ENCODE results near the gene PARP6. TPM values are rescaled to one million over a fixed set of nuclear protein-coding genes. Genes with fewer than 3 reads are reported as not detected.
"Not testable (repeated sequence)": the region's sequence is repeated elsewhere in the genome, so short reads cannot be mapped to it uniquely, and the experiment has no call there.

PARP6 gene
- total and polyA plus RNA-seq, 7 experiments from 2014 or later = 19.7 to 129 (median 124) TPM

GRCh38 chr15:72281713-72282112 is 9.4 kb upstream of the PARP6 start:
- Histone ChIP-seq H3K27ac (ENCODE audit: low read depth, low read length) (no peak overlapping the region), H3K9me3 (ENCODE audit: control insufficient read depth in 2 of 3, low read length in 3 of 3) (no peaks in the 10 kb centered on the region), H3K4me1 (ENCODE audit: control insufficient read depth in 2 of 2, insufficient read depth in 2 of 2, low read length in 2 of 2) (no peaks in the 10 kb centered on the region), H3K36me3 (ENCODE audit: control insufficient read depth in 2 of 3, insufficient read depth in 3 of 3, low read length in 3 of 3) (no peaks in the 10 kb centered on the region), H3K4me3 (ENCODE audit: low read length) (no peak overlapping the region), H3K27me3 (ENCODE audit: control insufficient read depth in 2 of 2, insufficient read depth in 2 of 2, low read length in 2 of 2) (no peaks in the 10 kb centered on the region)
- ATAC-seq (no peak), DNase-seq (no peak)
- no peaks in the 10 kb centered on the region for H3K4me1 Mint-ChIP-seq
- peaks cover 0 to 9% (median 0%) of the 10 kb centered on the region in 5 donors for H3K27me3 Mint-ChIP-seq
- H3K9me3 Mint-ChIP-seq = no peaks in the 10 kb centered on the region
- ChIA-PET POLR2A (no interaction called here), CTCF (no interaction called here)
- H3K4me3 Mint-ChIP-seq = no peak overlapping the region
- intact Hi-C loops (cut with micrococcal nuclease) = no loop called here
- H3K27ac Mint-ChIP-seq = no peak overlapping the region
- H3K36me3 Mint-ChIP-seq = peaks cover 0 to 5% (median 0%) of the 10 kb centered on the region in 5 donors

DNA sequence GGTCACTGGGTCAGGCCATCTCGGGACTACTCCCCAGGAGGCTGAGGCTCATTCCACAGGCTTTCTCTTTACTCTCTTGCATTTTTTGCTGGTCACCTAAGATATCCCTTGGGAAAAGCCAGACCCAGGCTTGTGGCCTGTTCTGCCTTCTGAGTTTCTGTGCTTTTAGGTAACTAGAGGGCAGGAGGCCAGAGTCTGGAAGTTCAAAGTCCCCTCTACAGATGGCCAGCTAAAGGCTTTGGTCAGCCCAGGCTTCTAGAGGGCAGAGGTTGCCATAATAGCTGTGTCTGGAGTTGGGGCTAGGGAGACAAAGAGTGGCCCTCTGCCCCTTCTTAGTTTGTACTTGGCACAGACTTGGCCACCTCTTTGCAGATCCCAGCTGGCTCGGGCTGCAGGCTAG is 8.4 kb upstream of the PARP6 start:
- H3K4me3 ChIP-seq (ENCODE audit: low read length) = no peak overlapping the region
- H3K27ac Mint-ChIP-seq = no peak overlapping the region
- no peaks in the 10 kb centered on the region for H3K27me3 ChIP-seq (ENCODE audit: control insufficient read depth in 2 of 2, insufficient read depth in 2 of 2, low read length in 2 of 2)
- H3K9me3 ChIP-seq (ENCODE audit: control insufficient read depth in 2 of 3, low read length in 3 of 3) = no peaks in the 10 kb centered on the region
- intact Hi-C loops (cut with micrococcal nuclease) = no loop called here
- CTCF ChIA-PET = interaction anchor here (1.1 kb wide), 1 partner anchor 32 kb away, joined by 3 read pairs; no protein-coding TSS in a partner anchor
- no peaks in the 10 kb centered on the region for H3K4me1 ChIP-seq (ENCODE audit: control insufficient read depth in 2 of 2, insufficient read depth in 2 of 2, low read length in 2 of 2)
- DNase-seq = no peak
- ATAC-seq = no peak
- H3K27ac ChIP-seq (ENCODE audit: low read depth, low read length) = no peak overlapping the region
- H3K4me3 Mint-ChIP-seq = no peak overlapping the region
- peaks cover 0 to under 1% (median 0%) of the 10 kb centered on the region in 7 donors for H3K4me1 Mint-ChIP-seq
- peaks cover 0 to 5% (median 0%) of the 10 kb centered on the region in 5 donors for H3K36me3 Mint-ChIP-seq
- H3K27me3 Mint-ChIP-seq = peaks cover 0 to 9% (median 0%) of the 10 kb centered on the region in 5 donors
- no peaks in the 10 kb centered on the region for H3K36me3 ChIP-seq (ENCODE audit: control insufficient read depth in 2 of 3, insufficient read depth in 3 of 3, low read length in 3 of 3)
- H3K9me3 Mint-ChIP-seq = no peaks in the 10 kb centered on the region
- POLR2A ChIA-PET = no interaction called here

- ATAC-seq = no peak
- H3K9me3 Mint-ChIP-seq = no peaks in the 10 kb centered on the region
Measured at GRCh38 chr15:72278737-72279136, 6.4 kb upstream of the PARP6 start.

DNA sequence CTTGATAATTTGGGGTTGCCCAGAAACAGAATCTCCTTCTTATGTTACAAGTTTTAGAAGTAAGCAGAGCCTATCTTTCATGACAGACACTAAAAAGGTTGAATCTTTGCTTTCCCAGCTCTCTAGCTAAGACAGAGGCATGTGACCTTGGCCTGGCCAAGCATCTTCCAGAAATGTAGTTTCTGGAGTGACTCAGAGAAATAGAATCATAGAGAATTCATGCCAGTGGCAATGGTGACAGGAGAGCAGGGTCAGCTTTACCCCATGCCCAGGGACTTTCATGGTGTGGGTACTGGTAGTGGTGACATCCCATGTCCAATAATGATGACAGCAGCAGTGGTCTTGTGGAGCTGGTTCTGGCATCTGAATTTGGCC is 4.0 kb upstream of the PARP6 start:
- H3K27me3 ChIP-seq (ENCODE audit: control insufficient read depth in 2 of 2, insufficient read depth in 2 of 2, low read length in 2 of 2) = no peaks in the 10 kb centered on the region
- intact Hi-C loops (cut with micrococcal nuclease) = no loop called here
- POLR2A ChIA-PET = interaction anchor here (1.0 kb wide), 1 partner anchor 50 kb away, joined by 3 read pairs; no protein-coding TSS in a partner anchor
- H3K4me3 Mint-ChIP-seq = no peak overlapping the region
- H3K4me1 ChIP-seq (ENCODE audit: control insufficient read depth in 2 of 2, insufficient read depth in 2 of 2, low read length in 2 of 2) = peaks cover 14 to 15% of the 10 kb centered on the region in 2 donors
- H3K9me3 Mint-ChIP-seq = no peaks in the 10 kb centered on the region
- H3K36me3 Mint-ChIP-seq = no peaks in the 10 kb centered on the region
- CTCF ChIA-PET = no interaction called here
- H3K36me3 ChIP-seq (ENCODE audit: control insufficient read depth in 2 of 3, insufficient read depth in 3 of 3, low read length in 3 of 3) = no peaks in the 10 kb centered on the region
- peak overlapping the region in 3 of 9 donors; percentile 35 to 75 (median 48) for H3K27ac Mint-ChIP-seq
- DNase-seq (no peak), ATAC-seq (no peak)
- no peak overlapping the region for H3K4me3 ChIP-seq (ENCODE audit: low read length)
- H3K27ac ChIP-seq (ENCODE audit: low read depth, low read length) = no peak overlapping the region
- no peaks in the 10 kb centered on the region for H3K9me3 ChIP-seq (ENCODE audit: control insufficient read depth in 2 of 3, low read length in 3 of 3)
- peaks cover 0 to 9% (median 0%) of the 10 kb centered on the region in 5 donors for H3K27me3 Mint-ChIP-seq
- H3K4me1 Mint-ChIP-seq = peaks cover 13 to 34% (median 23%) of the 10 kb centered on the region in 7 donors

More at GRCh38 chr15:72278737-72279136, 6.4 kb upstream of the PARP6 start:
- Mint-ChIP-seq H3K4me3 (no peak overlapping the region), H3K27me3 (peaks cover 0 to 9% (median 0%) of the 10 kb centered on the region in 5 donors), H3K27ac (no peak overlapping the region), H3K4me1 (peaks cover 2 to 16% (median 6%) of the 10 kb centered on the region in 7 donors), H3K36me3 (peaks cover 0 to 5% (median 0%) of the 10 kb centered on the region in 5 donors)
- H3K9me3 ChIP-seq (ENCODE audit: control insufficient read depth in 2 of 3, low read length in 3 of 3) = no peaks in the 10 kb centered on the region
- H3K27ac ChIP-seq (ENCODE audit: low read depth, low read length) = no peak overlapping the region
- no peaks in the 10 kb centered on the region for H3K27me3 ChIP-seq (ENCODE audit: control insufficient read depth in 2 of 2, insufficient read depth in 2 of 2, low read length in 2 of 2)
- no peaks in the 10 kb centered on the region for H3K36me3 ChIP-seq (ENCODE audit: control insufficient read depth in 2 of 3, insufficient read depth in 3 of 3, low read length in 3 of 3)
- DNase-seq = no peak
- POLR2A ChIA-PET = no interaction called here
- H3K4me1 ChIP-seq (ENCODE audit: control insufficient read depth in 2 of 2, insufficient read depth in 2 of 2, low read length in 2 of 2) = no peaks in the 10 kb centered on the region
- H3K4me3 ChIP-seq (ENCODE audit: low read length) = no peak overlapping the region
- CTCF ChIA-PET = interaction anchor here (0.9 kb wide), 1 partner anchor 9 kb away, joined by 3 read pairs; no protein-coding TSS in a partner anchor
- intact Hi-C loops (cut with micrococcal nuclease) = no loop called here

DNA sequence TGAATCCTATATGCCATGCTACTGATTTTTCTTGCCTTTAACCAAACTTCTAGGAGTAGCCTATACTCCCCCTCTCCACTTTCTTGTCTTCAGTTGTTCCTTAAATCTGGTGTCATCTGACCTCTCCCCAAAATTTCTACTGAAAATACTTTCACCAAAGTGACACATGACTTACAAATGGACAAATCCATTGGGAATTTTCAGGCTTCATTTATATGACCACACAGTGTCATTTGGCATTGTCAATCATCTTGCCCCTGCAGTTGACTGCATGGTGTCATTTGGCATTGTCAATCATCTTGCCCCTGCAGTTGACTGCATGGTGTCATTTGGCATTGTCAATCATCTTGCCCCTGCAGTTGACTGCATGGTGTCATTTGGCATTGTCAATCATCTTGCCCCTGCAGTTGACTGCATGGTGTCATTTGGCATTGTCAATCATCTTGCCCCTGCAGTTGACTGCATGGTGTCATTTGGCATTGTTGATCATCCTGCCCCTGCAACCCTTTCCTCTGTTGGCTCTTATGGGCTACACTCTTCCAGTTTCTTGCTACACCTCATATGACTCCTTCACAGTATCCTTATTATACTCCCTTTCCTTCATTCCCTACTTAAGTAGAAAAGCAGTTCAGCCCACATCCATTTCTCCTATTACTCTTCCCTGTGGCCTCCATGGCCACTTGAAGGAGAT is 3.4 kb upstream of the PARP6 start:
- H3K4me1 Mint-ChIP-seq = peaks cover 18 to 40% (median 29%) of the 10 kb centered on the region in 7 donors
- H3K27me3 Mint-ChIP-seq; DNase-seq; H3K4me3 ChIP-seq (ENCODE audit: low read length); intact Hi-C loops (cut with micrococcal nuclease); ATAC-seq; H3K9me3 Mint-ChIP-seq; H3K36me3 ChIP-seq (ENCODE audit: control insufficient read depth in 2 of 3, insufficient read depth in 3 of 3, low read length in 3 of 3); H3K4me3 Mint-ChIP-seq; H3K36me3 Mint-ChIP-seq; H3K27me3 ChIP-seq (ENCODE audit: control insufficient read depth in 2 of 2, insufficient read depth in 2 of 2, low read length in 2 of 2); H3K9me3 ChIP-seq (ENCODE audit: control insufficient read depth in 2 of 3, low read length in 3 of 3); H3K27ac ChIP-seq (ENCODE audit: low read depth, low read length): not testable (repeated sequence)
- H3K27ac Mint-ChIP-seq = peak overlapping the region in 5 of 9 donors; percentile 2 to 75 (median 35)
- POLR2A ChIA-PET = interaction anchor here (1.0 to 3.5 kb wide), 2 partner anchors 45 to 49 kb away, joined by 3 to 38 read pairs; partner anchors contain the start of gene PKM
- peaks cover 18 to 21% of the 10 kb centered on the region in 2 donors for H3K4me1 ChIP-seq (ENCODE audit: control insufficient read depth in 2 of 2, insufficient read depth in 2 of 2, low read length in 2 of 2)
- CTCF ChIA-PET = interaction anchor here (1.8 kb wide), 1 partner anchor 48 kb away, joined by 9 read pairs; no protein-coding TSS in a partner anchor

- no peak for DNase-seq
- no peak for ATAC-seq
- peaks cover 24 to 53% (median 44%) of the 10 kb centered on the region in 7 donors for H3K4me1 Mint-ChIP-seq
- H3K27me3 Mint-ChIP-seq = peaks cover 0 to 2% (median 0%) of the 10 kb centered on the region in 5 donors
- H3K4me3 Mint-ChIP-seq = peak overlapping the region; percentile 87 to 95 (median 88)
- peak overlapping the region; percentile 87 to 95 (median 93) for H3K27ac Mint-ChIP-seq
- peaks cover 0 to under 1% (median 0%) of the 10 kb centered on the region in 3 experiments for H3K36me3 ChIP-seq (ENCODE audit: control insufficient read depth in 2 of 3, insufficient read depth in 3 of 3, low read length in 3 of 3)
- peak overlapping the region; percentile 70 for H3K27ac ChIP-seq (ENCODE audit: low read depth, low read length)
- H3K4me3 ChIP-seq (ENCODE audit: low read length) = peak overlapping the region; percentile 53
- no peaks in the 10 kb centered on the region for H3K9me3 ChIP-seq (ENCODE audit: control insufficient read depth in 2 of 3, low read length in 3 of 3)
- H3K9me3 Mint-ChIP-seq = no peaks in the 10 kb centered on the region
- no peaks in the 10 kb centered on the region for H3K27me3 ChIP-seq (ENCODE audit: control insufficient read depth in 2 of 2, insufficient read depth in 2 of 2, low read length in 2 of 2)
- intact Hi-C loops (cut with micrococcal nuclease) = loop anchor here (1.0 kb wide), 14 partner anchors 33 to 778 kb away; partner anchors contain the start of genes ADPGK (in 2 of the 2), MYO9A (in 2 of the 2), PKM (in 2 of the 2) and SENP8 (in 2 of the 2)
- H3K36me3 Mint-ChIP-seq = peaks cover 4 to 9% (median 4%) of the 10 kb centered on the region in 5 donors
- peaks cover 18 to 25% of the 10 kb centered on the region in 2 donors for H3K4me1 ChIP-seq (ENCODE audit: control insufficient read depth in 2 of 2, insufficient read depth in 2 of 2, low read length in 2 of 2)
- ChIA-PET POLR2A (interaction anchor here (1.0 to 3.5 kb wide), 6 partner anchors 29 to 200 kb away, joined by 4 to 38 read pairs (median 6); partner anchors contain the start of genes HEXA and PKM), CTCF (interaction anchor here (0.6 to 1.9 kb wide), 5 partner anchors 14 to 75 kb away, joined by 3 to 9 read pairs (median 4); partner anchors contain the start of genes GRAMD2A and PKM)
Measured at GRCh38 chr15:72272997-72273352, 621 bp upstream of the PARP6 start.

Data from naive thymus-derived CD4-positive, alpha-beta T cell (primary cell).